Urothelium cell line (cell line): ENCODE data around the gene MATK.
"Not testable (repeated sequence)": the region's sequence is repeated elsewhere in the genome, so short reads cannot be mapped to it uniquely, and the experiment has no call there.

Source experiments
- DNase-seq: peaks from one replicate; pipeline ENCODE4 v3.0.0; 2011; ENCODE audit warnings: low spot score, mixed read lengths
- FAIRE-seq: peaks from 2 replicates; lab custom pipeline; 2011; peaks lifted over from hg19 to GRCh38; lab: Jason Lieb, UNC

MATK gene

DNA sequence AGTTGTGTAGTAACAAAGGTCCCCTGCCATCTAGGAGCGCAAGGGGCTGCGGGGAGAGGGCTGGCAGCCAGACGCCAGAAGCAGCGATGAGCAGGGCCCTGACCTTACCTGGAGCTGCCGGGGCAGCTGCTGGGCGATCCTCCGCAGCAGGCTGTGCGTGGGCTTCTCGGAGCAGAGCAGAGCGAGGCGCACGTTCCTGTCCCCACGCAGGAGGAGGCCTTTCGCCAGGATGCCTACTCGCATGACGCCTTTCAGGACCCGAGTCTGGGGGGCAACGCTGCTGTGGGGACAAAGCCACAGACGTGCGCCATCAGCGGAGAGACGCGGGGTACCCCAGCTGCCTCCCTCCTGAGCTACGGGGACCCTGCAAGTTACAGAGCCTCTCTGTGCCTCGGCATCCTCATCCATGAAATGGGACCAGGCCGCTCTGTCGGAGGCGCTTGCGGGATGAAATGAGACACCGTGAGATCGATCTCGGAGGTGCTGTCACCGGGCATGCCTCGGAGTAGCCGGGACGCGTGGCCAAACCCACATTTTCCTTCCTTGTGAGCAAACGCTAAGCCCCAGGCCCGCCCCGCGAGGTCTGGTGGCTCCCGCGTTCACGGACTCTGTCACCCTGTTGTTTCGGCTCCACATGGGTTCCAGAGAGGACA lies 30.5 kb upstream of the MATK start:
- DNase-seq (no peak), FAIRE-seq (no peak)

DNA sequence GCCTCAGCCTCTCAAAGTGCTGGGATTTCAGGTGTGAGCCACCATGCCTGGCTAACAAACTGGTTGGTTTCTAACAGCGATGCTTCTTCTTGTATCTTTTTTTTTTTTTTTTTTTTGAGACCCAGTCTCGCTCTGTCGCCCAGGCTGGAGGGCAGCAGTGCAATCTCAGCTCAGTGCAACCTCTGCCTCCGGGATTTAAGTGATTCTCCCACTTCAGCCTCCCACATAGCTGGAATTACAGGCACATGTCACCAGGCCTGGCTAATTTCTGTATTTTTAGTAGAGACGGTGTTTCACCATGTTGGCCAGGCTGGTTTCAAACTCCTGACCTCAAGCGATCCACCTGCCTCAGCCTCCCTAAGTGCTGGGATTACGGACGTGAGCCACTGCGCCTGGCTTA lies 30.0 kb upstream of the MATK start:
- FAIRE-seq, DNase-seq: not testable (repeated sequence)

DNA sequence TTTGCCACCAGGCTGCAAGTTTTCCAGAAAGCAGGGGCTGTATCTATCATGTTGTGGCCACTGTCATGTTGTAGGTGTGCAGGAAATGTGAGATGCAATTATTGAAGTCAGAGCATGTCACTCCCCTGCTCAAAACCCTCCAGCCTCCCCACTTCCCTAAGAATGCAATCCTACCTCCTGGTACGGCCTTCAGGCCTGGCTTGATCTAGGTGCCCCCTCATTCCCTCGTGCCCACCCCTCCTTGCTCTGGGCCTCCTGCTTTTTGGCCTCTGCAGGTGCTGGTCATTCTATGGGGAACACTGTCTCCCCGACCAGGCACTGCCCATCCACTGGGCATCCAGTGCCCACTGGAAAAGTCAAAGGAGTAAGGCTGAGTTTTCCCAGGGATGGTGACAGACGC lies 28.5 kb upstream of the MATK start:
- no peak for DNase-seq
- no peak for FAIRE-seq

DNA sequence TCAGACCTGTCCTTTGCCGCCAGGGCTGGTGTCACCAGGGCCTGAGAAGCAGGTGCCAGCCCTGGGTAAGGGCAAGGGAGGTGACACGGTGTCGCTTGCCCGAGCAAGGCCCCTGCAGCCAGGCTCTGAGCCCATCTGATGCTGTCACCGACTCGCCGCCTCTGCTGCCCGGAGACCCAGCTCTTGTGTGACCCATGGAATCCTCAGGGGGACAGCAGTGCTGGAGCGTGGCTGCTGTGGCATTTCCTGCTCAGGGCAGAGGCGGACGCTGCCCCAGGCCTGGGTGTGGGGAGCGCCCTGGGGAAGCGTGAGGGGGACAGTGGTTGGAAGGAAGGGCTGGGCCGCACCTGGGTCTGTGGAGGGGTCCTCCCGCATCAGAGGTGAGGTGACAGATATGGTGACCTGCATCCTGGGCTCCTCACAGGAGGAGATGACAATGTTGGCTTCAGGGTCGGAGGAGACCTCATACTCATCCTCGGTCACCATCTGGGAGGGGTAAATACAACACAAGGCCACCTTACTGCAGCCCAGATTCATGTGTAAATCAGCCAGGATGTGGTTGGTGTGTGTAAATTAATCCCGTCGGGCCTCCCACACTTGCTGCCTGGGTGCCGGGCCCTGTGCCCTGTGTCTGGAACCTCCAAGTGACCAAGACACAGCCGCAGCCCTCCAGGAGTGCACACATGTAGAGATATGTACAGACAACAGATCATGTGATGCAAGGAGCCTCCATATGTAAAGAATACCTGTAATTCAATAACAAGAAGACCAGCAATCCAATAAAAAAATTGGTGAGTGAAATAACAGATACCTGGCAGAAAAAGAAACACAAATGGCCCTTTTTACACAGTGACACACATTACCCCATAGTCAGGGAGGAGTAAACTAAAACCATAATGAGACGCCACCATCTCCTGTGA lies 27.6 kb upstream of the MATK start:
- no peak for FAIRE-seq

DNA sequence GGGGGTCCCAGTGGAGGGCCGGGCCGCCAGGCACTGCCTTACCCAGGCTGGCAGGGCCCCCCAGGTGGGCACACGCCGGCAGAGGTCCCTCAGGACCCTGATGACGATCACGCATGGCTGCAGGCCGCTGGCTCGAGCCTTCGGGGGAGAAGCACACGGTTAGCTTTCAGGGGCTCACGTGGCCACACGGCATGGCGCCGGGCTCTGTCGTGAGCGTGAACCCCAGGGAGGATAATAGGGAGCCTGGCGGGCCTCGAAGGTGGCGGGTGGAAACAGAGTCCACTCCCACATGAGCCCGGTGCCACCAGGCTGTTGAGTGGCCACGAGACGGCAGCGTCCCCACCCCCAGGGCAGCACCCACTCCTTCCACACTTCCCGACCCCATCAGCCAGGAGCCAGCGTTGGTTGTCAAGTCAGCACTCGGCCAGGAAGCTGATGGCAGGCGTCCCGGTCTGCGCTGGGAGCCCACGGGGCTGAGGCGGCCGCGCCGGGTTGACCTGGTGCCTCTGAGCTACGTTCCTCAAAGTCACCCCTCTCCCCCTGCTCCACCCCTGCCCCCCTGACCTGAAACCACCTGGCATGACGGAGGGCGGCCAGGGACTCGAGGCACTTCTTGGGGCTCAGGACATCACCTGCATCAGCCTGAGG lies 24.7 kb upstream of the MATK start:
- FAIRE-seq (no peak), DNase-seq (no peak)

More for the DNA sequence above, 27.6 kb upstream of the MATK start:
- DNase-seq, result no peak

DNA sequence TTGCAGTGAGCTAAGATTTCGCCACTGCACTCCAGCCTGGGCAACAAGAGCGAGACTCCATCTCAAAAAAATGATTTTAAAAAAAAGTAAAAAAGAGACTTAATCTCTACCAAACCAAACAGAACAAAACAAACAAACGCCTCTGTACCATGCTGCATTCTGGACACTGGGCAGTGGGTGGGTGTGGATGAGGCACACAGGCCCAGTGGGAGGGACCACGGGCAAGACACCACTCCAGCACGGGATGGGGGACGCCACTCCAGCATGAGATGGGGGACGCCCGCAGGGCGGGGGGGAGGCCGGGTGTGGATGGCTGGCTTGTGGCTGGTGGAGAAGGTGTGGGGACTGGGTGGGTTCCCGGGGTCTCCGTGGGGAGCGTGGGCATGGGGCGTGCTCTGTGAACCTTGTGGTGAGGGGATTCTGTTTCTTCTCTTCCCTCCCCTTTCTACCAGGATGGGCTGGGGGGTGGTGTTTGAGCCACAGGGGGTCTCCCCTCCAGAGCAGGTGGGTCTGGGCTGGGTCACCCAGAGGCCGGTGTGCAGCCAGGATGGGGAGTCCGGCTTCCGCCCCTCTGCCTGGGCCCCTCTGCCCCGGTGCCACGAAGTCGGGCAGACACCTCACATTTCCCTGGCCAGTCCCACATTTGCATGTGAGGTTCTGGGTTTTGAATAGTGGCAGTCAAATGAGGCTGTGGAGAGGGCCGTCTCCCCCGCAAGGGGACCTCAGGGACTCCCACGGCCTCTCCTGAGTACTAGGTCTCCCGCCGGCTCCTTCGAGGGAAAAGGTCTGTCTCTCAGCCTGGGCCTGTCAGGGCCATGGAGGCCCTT lies 23.9 kb upstream of the MATK start:
- FAIRE-seq (no peak), DNase-seq (no peak)

DNA sequence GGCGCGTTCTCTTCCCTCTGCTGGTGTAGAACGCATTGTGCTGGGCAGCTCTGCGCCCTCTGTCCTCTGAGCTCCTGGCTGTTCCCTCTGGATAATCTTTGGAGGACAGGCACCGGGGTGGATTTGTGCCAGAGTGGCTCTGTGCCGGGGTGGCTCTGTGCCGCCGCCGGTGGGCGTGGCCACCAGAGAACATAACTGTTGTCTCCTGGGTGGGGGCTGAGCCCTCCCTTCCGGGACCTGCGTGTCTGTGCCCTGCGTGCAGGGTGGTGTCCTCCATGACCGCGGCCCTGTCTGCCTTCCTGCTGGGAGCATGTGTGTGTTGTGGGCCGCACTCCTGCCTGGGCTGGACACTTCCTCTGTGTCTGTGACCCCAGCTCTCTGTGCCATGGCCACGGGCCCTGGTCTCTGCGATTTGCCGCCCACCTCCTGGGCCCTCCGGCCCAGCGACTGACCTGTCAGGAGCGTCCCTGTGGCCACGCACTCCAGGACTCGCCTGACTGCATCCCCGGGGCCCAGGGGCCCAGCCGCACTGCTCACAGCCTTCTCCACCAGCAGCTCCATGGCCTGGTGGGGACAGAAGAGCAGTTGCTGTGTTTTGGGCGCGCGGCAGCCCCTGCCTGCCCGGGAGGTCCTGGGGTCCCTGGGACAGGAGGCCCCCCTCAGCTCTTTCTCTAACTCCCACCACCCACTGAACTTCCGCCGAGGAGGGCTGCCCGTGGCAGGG lies 22.4 kb upstream of the MATK start:
- FAIRE-seq, result no peak

DNA sequence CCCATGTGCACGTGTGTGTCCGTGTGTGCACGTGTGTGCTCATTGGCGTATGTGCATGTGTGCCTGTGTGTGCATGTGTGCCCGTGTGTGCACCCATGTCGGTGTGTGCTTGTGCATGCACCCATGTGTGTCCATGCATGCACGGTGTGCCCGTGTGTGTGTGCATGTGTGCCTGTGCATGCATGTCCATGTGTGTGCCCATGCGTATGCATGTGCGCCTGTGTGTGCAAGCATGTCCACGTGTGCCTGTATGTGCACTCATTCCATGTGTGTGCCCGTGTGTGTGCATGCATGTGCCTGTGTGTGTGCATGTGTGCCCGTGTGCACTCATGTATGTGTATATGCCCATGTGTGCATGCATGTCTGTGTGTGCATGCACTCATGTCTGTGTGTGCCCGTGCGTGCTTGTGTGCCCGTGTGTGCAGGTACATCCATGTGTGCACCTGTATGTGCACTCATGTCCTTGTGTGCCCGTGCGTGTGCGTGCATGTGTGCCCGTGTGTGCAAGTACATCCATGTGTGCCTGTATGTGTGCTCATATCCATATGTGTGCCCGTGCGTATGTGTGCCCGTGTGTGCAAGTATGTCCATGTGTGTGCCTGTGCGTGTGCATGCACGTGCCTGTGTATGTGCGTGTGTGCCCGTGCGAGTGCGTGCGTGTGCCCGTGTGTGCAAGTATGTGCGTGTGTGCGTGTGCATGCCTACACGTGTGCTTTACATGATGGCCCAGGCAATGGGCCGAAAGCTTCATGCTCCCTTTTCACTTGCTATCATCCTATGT lies 21.6 kb upstream of the MATK start:
- FAIRE-seq (peak; percentile 95), DNase-seq (no peak)

More for the DNA sequence above, 22.4 kb upstream of the MATK start:
- DNase-seq, result no peak

DNA sequence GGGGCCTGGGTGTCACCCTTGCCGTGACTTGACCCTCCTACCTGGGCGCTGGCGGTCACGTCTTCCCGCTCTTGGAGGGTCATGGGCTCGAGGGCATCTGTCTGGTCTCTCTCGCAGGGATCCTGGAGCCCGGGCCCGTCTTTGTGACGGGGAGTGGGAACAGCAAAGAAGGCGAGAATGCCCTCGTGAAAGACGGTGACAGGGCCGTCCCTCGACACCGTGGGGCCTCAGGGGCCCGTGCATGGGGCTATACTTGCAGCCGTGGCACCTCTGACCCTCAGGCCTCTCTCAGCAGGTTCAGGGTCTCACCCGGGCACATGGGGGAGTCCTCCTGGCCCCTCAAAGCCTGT lies 20.9 kb upstream of the MATK start:
- FAIRE-seq (no peak), DNase-seq (no peak)

DNA sequence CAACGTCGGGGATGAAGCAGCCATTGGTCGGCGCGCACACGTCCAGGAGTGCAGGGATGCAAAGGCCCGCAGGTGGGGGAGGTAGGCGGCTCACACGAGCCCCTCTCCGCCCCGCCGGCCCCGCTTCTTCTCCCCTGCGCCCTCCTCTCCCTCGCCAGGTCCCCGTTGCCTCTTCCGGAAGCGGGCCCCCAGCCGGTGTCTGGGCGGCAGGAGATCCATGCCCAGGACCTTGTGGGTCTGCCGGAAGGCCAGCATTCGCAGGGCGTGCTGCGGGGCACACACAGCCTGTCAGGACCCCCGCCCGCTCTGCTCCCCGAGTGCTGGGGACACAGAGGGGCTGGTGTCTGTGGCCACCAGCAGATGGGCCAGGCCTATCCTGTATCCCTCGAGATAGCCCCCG lies 19.7 kb upstream of the MATK start:
- DNase-seq (no peak), FAIRE-seq (no peak)

DNA sequence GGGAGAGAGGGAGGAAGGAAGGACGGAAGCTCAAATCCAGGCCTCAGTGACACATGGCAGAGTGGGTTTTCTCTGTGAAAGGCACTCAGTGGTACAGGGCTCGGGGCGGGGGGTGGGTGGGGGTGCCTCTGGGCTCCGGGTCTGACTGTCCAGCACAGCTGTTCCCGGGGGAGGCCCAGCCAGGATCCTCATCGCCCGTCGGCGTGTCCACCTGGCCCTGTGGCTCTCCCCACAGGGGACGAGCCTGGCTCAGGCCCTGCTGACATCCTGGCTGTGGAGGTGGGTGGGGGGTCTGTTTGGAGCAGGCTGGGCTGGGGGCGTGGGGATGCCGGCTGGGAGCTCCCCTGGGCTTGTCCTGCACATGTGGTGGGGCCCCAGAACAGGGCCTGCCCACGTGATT lies 18.2 kb upstream of the MATK start:
- DNase-seq, result no peak

DNA sequence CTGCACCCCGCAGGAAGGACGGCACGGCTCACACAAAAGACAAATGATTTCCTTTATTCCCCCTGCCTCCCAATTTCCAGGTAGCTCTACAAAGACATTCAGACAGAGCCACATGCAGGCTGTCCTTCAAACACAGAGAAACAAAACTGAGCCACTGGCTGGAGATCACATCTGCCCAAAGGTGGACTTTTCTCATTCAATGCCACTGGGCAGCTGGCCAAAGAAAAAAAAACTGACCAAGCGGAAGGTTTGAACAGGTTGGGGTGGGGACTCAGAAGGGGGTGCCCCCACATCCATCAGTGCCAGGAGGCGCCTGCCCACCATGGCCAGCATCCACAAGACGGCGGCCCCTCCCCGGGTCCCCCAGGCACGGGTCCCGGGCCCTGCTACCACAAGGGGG lies 17.8 kb upstream of the MATK start:
- FAIRE-seq (no peak), DNase-seq (no peak)

More for the DNA sequence above, 18.2 kb upstream of the MATK start:
- FAIRE-seq, result no peak

DNA sequence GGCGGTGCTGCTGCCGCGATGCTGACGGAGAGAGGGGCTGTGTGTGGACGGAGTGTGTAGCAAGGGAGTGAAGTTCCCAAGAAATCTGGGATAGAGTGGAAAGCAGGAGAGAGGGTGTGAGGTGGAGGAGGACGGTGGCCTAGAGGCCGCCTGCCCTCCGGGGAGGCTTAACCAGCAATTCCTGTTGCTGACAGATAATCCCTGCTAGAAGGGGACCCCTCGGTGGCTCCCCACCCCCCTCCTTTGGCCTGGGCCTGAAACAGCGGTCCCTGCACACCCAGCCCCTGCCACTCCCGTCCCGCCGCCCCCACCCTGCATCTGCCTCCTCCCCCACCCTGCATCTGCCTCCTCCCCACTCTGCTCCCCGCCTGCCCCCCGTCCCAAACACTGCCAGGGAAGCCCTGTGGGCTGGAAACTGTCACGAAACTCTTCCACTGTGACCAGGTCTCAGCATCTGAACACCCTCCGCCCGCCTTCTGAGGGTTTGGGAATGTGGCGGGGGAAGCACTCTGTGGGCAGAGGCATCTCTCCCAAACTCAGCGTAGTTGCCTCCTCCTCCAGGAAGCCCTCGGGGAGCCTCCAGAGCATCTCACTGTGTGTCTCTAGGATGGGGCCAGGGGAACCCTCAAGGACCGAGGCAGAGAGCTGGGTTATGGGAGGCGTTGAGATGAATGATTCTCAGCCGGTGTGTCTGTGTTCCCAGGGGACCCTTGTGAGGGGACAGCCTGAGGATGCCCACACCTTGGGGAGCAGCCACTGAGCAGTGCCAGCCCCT lies 17.1 kb upstream of the MATK start:
- FAIRE-seq (no peak), DNase-seq (no peak)

DNA sequence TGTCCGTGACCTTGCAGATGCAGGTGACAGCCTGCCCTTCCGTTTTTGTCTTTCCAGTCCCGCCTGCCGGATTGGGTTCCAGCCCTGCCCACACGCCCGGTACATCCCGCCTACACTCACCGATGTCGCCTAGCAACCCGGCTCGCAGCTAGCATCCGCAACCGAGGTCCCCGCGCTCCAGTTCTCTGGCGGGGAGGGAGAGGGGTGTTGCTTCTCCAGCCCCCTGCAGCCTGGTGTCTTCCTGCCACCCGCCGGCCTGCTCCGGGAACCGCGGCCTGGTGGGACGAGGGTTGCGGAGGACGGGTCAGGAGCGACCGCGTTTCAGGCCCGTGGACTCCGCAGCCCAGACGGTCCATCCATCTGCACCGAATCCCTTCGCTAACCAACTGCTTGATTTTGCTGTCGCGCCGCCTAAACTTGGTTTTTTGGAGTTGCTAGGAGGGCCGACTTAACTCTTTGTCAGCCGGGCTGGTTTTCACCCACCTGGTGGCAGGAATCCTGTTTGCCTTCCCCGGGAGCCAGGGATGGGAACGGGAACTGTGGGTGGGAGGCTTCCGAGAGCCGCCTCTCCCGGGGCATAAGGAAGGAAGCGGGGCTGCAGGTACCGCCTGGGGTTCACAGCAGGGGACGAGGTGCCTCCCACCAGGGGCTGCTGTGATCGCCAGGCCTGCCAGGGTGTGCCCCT lies 15.4 kb upstream of the MATK start:
- peak; percentile 47 for DNase-seq
- no peak for FAIRE-seq

DNA sequence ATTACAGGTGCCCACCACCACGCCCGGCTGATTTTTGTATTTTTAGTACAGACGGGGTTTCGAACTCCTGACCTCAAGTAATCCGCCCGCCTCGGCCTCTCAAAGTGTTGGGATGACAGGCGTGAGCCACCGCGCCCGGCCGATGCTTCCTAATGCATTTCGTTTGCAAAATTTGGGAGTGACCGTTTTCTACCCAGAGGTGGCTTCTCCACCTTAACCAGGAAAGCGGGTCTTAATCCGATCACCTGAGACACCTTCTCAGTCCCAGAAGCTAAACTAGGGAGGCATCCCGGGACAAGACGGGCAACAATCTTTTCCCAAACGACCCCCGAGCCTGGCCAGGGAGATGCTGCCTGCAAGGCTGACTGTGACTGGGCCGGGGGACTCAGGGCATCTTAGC lies 14.8 kb upstream of the MATK start:
- DNase-seq (no peak), FAIRE-seq (no peak)

DNA sequence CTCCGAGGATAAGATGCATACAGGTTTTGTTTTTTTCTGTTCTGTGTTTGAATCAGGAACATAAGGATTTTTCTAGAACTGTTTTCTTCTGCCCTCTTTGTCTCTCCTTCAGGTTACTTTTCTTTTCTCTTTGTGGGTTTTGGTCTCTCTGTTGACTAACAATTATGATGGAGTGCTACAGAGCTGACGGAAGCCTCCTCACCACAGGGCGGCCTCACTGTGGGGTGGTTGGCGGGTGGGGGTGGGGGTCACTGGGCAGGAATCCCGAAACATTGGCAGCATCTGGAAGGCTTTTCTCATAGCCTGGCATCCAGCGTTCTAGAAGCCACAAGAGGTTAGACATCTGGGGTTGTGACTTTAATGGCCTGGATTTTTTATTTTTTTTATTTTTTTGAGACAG lies 12.0 kb upstream of the MATK start:
- FAIRE-seq (no peak), DNase-seq (no peak)

DNA sequence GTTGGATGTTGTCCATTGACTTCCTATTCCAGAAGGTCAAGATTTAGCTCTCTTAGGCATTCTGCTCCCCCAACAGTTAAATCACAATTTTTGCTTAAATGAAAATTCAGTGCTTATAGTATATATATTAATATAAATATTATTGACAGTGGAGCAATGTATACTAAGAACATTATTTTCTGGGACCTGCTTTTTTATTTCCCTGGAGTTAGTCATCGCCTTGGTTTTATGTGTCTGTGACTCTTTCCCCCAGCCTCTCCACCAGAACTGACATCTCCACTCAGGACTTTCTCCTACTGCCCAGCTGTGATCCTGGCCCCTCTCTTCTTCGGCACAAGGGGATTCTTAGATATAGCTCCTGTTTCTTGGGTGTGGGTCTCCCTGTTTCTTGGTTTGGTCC lies 10.2 kb upstream of the MATK start:
- FAIRE-seq (no peak), DNase-seq (no peak)

DNA sequence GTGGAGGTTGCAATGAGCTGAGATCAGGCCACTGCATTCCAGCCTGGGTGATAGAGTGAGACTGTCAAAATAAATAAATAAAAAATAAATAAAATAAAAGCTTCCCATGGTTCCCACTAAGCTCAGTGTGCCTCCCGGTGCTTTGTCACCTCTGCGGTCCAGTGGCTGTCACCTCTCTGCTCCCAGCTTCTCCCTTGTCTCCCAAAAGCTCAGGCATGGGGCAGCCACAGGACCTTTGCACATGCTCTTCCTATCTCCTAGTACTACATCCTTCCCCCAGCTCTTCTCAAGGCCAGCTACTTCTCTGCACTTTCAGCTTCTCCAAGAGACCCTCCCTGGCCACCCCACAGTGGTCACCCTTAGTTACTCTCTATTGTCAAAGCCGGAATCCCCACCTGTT lies 7.6 kb upstream of the MATK start:
- no peak for DNase-seq
- FAIRE-seq, result no peak
